ENCODE data around the gene GATA3. TPM values are rescaled to one million over a fixed set of nuclear protein-coding genes. Genes with fewer than 3 reads are reported as not detected.

Gene GATA3
- total RNA-seq = 0.13 and 0.16 TPM in 2 replicates

GRCh38 chr10:8054494-8055407 lies at the start of gene GATA3:
GATA3 (plus strand) TSS chr10:8054688; CDS start chr10:8055656, 968 bp downstream.

Other genes with a start within 250 kb of the GATA3 start
- gene TAF3, start 236.2 kb upstream of the GATA3 start, total RNA-seq = 1.1 and 2.1 TPM in 2 replicates